HEK293 (cell line): ENCODE measurements around the gene CFAP99.

Experiments used
- CTCF ChIA-PET: fragments of 350-600 bp; formaldehyde crosslinking; extraction: SDS; loops from one replicate; lab custom pipeline; 2021; ENCODE audit warnings: antibody characterized with exemption; lab: Yijun Ruan, JAX
- POLR2A ChIA-PET: fragments of 300-600 bp; formaldehyde crosslinking; extraction: SDS; loops from one replicate; lab custom pipeline; 2020; ENCODE audit warnings: antibody characterized with exemption, inconsistent platforms; lab: Yijun Ruan, JAX
- H3K27ac ChIP-seq: fragments of 200-500 bp; sonication (Bioruptor generic); 2 replicates; pipeline ENCODE4 v1.5.1; 2014; ENCODE audit warnings: low read depth, low read length, control low read depth, inconsistent platforms; ENCODE audit errors: extremely low read depth
- H3K36me3 ChIP-seq, 2 experiments: fragments of 200-500 bp in 1 of 2; sonication (Bioruptor generic) in 1 of 2; 1 replicate in 1 of 2; 2 replicates in 1 of 2; pipeline ENCODE4 v1.5.1; 2014 to 2017; ENCODE audit warnings: inconsistent platforms in 2 of 2, low read length in 2 of 2; ENCODE audit not compliant: control insufficient read depth in 2 of 2, insufficient read depth in 1 of 2
- H3K4me1 ChIP-seq: fragments of 200-500 bp; sonication (Bioruptor generic); 2 replicates; pipeline ENCODE4 v1.5.1; 2014; ENCODE audit warnings: mild to moderate bottlenecking, low read length, inconsistent platforms; ENCODE audit not compliant: control insufficient read depth, insufficient read depth
- H3K4me3 ChIP-seq: 2 replicates; pipeline ENCODE4 v1.5.1; 2011; ENCODE audit warnings: low read depth, mild to moderate bottlenecking, control low read depth, low read length, moderate library complexity
- H3K9me3 ChIP-seq: fragments of 200-500 bp; sonication (Bioruptor generic); 2 replicates; pipeline ENCODE4 v1.5.1; 2014; ENCODE audit warnings: low read depth, low read length, inconsistent platforms; ENCODE audit not compliant: control insufficient read depth, insufficient read depth
- SP7 ChIP-seq: fragments of 450-650 bp; formaldehyde crosslinking; IDR thresholded peaks from 2 replicates; pipeline ENCODE4 v1.5.1; 2016; ENCODE audit warnings: missing biosample characterization, missing genetic modification characterization
- ZNF112 ChIP-seq: fragments of 450-650 bp; formaldehyde crosslinking; IDR thresholded peaks from 2 replicates; pipeline ENCODE4 v1.5.0; 2017; ENCODE audit warnings: missing biosample characterization, missing genetic modification characterization
- ZNF138 ChIP-seq: fragments of 450-650 bp; formaldehyde crosslinking; IDR thresholded peaks from 2 replicates; pipeline ENCODE4 v1.5.1; 2016; ENCODE audit warnings: missing biosample characterization, missing genetic modification characterization, borderline replicate concordance
- ZNF202 ChIP-seq: fragments of 450-650 bp; formaldehyde crosslinking; IDR thresholded peaks from 2 replicates; pipeline ENCODE4 v1.5.1; 2016; ENCODE audit warnings: missing biosample characterization, missing genetic modification characterization, borderline replicate concordance
- ZNF214 ChIP-seq: fragments of 450-650 bp; formaldehyde crosslinking; IDR thresholded peaks from 2 replicates; pipeline ENCODE4 v1.5.1; 2017; ENCODE audit warnings: missing biosample characterization, mild to moderate bottlenecking, missing genetic modification characterization, borderline replicate concordance
- ZNF350 ChIP-seq: fragments of 450-650 bp; formaldehyde crosslinking; IDR thresholded peaks from 2 replicates; pipeline ENCODE4 v1.5.0; 2017; ENCODE audit warnings: missing biosample characterization, mild to moderate bottlenecking, missing genetic modification characterization
- ZNF354C ChIP-seq: fragments of 450-650 bp; formaldehyde crosslinking; IDR thresholded peaks from 2 replicates; pipeline ENCODE4 v1.5.1; 2016; ENCODE audit warnings: missing biosample characterization, missing genetic modification characterization, low read depth, borderline replicate concordance
- ZNF561 ChIP-seq: fragments of 450-650 bp; IDR thresholded peaks from 2 replicates; pipeline ENCODE4 v1.5.1; 2018; ENCODE audit warnings: missing biosample characterization, missing genetic modification characterization, borderline replicate concordance
- ZNF596 ChIP-seq: fragments of 450-650 bp; IDR thresholded peaks from 2 replicates; pipeline ENCODE4 v1.5.0; 2018; ENCODE audit warnings: missing biosample characterization, mild to moderate bottlenecking, missing genetic modification characterization, moderate library complexity
- ZNF623 ChIP-seq: fragments of 450-650 bp; formaldehyde crosslinking; IDR thresholded peaks from 2 replicates; pipeline ENCODE4 v1.5.1; 2016; ENCODE audit warnings: missing biosample characterization, missing genetic modification characterization
- ZNF626 ChIP-seq: fragments of 450-650 bp; sonication (Bioruptor Pico); formaldehyde crosslinking; IDR thresholded peaks from 2 replicates; pipeline ENCODE4 v1.5.1; 2018; ENCODE audit warnings: missing biosample characterization, missing genetic modification characterization, inconsistent platforms
- ZNF629 ChIP-seq: fragments of 450-650 bp; formaldehyde crosslinking; IDR thresholded peaks from 2 replicates; pipeline ENCODE4 v1.5.1; 2017; ENCODE audit warnings: missing biosample characterization, missing genetic modification characterization
- ZNF658 ChIP-seq: fragments of 450-650 bp; formaldehyde crosslinking; IDR thresholded peaks from 2 replicates; pipeline ENCODE4; 2016; ENCODE audit warnings: missing biosample characterization, missing genetic modification characterization
- ZNF664 ChIP-seq: fragments of 450-650 bp; formaldehyde crosslinking; IDR thresholded peaks from 2 replicates; pipeline ENCODE4 v1.5.1; 2016; ENCODE audit warnings: missing biosample characterization, missing genetic modification characterization
- ZNF701 ChIP-seq: fragments of 450-650 bp; formaldehyde crosslinking; IDR thresholded peaks from 2 replicates; pipeline ENCODE4 v1.5.1; 2016; ENCODE audit warnings: missing biosample characterization, missing genetic modification characterization
- ZSCAN4 ChIP-seq: fragments of 450-650 bp; formaldehyde crosslinking; IDR thresholded peaks from 2 replicates; pipeline ENCODE4 v1.5.1; 2017; ENCODE audit warnings: missing biosample characterization, missing genetic modification characterization
- TF ChIP-seq, protein P1 (sequence below): fragments of 450-650 bp; formaldehyde crosslinking; IDR thresholded peaks from 2 replicates; pipeline ENCODE4 v1.5.1; 2016; ENCODE audit warnings: missing biosample characterization, missing genetic modification characterization
- TF ChIP-seq, protein P2 (sequence below): fragments of 450-650 bp; formaldehyde crosslinking; IDR thresholded peaks from 2 replicates; pipeline ENCODE4 v1.5.1; 2016; ENCODE audit warnings: missing biosample characterization, missing genetic modification characterization
- TF ChIP-seq, protein P3 (sequence below): fragments of 450-650 bp; formaldehyde crosslinking; IDR thresholded peaks from 2 replicates; pipeline ENCODE4 v1.5.1; 2016; ENCODE audit warnings: missing biosample characterization, missing genetic modification characterization

Gene CFAP99

DNA sequence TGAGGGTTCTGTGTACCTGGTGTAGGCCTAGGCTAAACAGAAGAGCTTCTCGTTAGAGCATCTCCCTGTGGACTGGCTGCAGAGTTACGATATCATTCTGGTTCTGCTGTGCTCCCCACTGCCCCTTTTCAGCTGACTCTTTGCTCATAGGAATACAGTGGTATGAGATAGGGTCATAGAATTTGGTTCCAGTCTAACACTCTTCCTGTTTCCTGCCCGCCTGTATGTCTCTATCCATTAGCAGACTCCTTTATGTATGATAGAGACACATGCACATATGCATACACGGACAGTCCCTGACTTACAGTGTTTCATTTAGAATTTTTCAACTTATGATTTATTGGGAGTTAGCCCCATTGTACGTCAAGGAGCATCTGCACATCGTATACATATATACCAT, 65.4 kb downstream of the CFAP99 start:
- TF ChIP-seq ZNF623 (tag by site-specific recombination): no peak
- TF ChIP-seq, protein P1, sequence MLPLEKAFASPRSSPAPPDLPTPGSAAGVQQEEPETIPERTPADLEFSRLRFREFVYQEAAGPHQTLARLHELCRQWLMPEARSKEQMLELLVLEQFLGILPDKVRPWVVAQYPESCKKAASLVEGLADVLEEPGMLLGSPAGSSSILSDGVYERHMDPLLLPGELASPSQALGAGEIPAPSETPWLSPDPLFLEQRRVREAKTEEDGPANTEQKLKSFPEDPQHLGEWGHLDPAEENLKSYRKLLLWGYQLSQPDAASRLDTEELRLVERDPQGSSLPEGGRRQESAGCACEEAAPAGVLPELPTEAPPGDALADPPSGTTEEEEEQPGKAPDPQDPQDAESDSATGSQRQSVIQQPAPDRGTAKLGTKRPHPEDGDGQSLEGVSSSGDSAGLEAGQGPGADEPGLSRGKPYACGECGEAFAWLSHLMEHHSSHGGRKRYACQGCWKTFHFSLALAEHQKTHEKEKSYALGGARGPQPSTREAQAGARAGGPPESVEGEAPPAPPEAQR (tag by site-specific recombination): no peak
- TF ChIP-seq ZNF664 (tag by site-specific recombination): no peak
- no peak for TF ChIP-seq ZNF350 (tag by site-specific recombination)
- no peak for TF ChIP-seq ZNF112 (tag by site-specific recombination)
- no peak for TF ChIP-seq ZNF561 (tag by site-specific recombination)
- no peak for TF ChIP-seq ZNF701
- no peak for TF ChIP-seq ZNF214 (tag by site-specific recombination)
- no peak for TF ChIP-seq ZSCAN4 (tag by site-specific recombination)
- TF ChIP-seq ZNF596 (tag by site-specific recombination): no peak
- TF ChIP-seq, protein P2, sequence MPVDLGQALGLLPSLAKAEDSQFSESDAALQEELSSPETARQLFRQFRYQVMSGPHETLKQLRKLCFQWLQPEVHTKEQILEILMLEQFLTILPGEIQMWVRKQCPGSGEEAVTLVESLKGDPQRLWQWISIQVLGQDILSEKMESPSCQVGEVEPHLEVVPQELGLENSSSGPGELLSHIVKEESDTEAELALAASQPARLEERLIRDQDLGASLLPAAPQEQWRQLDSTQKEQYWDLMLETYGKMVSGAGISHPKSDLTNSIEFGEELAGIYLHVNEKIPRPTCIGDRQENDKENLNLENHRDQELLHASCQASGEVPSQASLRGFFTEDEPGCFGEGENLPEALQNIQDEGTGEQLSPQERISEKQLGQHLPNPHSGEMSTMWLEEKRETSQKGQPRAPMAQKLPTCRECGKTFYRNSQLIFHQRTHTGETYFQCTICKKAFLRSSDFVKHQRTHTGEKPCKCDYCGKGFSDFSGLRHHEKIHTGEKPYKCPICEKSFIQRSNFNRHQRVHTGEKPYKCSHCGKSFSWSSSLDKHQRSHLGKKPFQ (tag by site-specific recombination): no peak
- TF ChIP-seq, protein P3, sequence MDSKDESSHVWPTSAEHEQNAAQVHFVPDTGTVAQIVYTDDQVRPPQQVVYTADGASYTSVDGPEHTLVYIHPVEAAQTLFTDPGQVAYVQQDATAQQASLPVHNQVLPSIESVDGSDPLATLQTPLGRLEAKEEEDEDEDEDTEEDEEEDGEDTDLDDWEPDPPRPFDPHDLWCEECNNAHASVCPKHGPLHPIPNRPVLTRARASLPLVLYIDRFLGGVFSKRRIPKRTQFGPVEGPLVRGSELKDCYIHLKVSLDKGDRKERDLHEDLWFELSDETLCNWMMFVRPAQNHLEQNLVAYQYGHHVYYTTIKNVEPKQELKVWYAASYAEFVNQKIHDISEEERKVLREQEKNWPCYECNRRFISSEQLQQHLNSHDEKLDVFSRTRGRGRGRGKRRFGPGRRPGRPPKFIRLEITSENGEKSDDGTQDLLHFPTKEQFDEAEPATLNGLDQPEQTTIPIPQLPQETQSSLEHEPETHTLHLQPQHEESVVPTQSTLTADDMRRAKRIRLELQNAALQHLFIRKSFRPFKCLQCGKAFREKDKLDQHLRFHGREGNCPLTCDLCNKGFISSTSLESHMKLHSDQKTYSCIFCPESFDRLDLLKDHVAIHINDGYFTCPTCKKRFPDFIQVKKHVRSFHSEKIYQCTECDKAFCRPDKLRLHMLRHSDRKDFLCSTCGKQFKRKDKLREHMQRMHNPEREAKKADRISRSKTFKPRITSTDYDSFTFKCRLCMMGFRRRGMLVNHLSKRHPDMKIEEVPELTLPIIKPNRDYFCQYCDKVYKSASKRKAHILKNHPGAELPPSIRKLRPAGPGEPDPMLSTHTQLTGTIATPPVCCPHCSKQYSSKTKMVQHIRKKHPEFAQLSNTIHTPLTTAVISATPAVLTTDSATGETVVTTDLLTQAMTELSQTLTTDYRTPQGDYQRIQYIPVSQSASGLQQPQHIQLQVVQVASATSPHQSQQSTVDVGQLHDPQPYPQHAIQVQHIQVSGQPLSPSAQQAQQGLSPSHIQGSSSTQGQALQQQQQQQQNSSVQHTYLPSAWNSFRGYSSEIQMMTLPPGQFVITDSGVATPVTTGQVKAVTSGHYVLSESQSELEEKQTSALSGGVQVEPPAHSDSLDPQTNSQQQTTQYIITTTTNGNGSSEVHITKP: no peak
- TF ChIP-seq SP7 (tag by site-specific recombination): no peak
- no peak for TF ChIP-seq ZNF626 (tag by site-specific recombination)
- TF ChIP-seq ZNF658 (tag by site-specific recombination): no peak
- TF ChIP-seq ZNF202: no peak
- no peak for TF ChIP-seq ZNF629 (tag by site-specific recombination)
- no peak for TF ChIP-seq ZNF138 (tag by site-specific recombination)
- no peak for TF ChIP-seq ZNF354C (tag by site-specific recombination)
- POLR2A ChIA-PET: interaction anchor here (0.6 kb wide), 1 partner anchor 52 kb away, joined by 3 read pairs; no protein-coding TSS in a partner anchor

More for the DNA sequence above, 65.4 kb downstream of the CFAP99 start:
- no peaks in the 10 kb centered on the region for H3K9me3 ChIP-seq
- H3K4me1 ChIP-seq: peaks cover 6% of the 10 kb centered on the region
- peaks cover 0 to 19% of the 10 kb centered on the region in 2 experiments; a peak in 2 of 3 replicates for H3K36me3 ChIP-seq
- no peak overlapping the region for H3K4me3 ChIP-seq
- CTCF ChIA-PET: no interaction called here
- no peak overlapping the region for H3K27ac ChIP-seq
